ENCODE results near the gene ZNF438. TPM values are rescaled to one million over a fixed set of nuclear protein-coding genes. Genes with fewer than 3 reads are reported as not detected.

Gene ZNF438
- total RNA-seq, 4 donors from 2014 or later, result 2.9 to 9.3 (median 5.9) TPM

GRCh38 chr10:30943451-30943850 is 88.2 kb downstream of the ZNF438 start:
- Histone ChIP-seq H3K27me3 (no peaks in the 10 kb centered on the region), H3K9me3 (no peaks in the 10 kb centered on the region), H3K4me1 (peaks cover 0 to 6% (median 6%) of the 10 kb centered on the region in 3 donors), H3K27ac (no peak overlapping the region), H3K36me3 (no peaks in the 10 kb centered on the region), H3K4me3 (no peak overlapping the region)
- no peak for DNase-seq
- TF ChIP-seq CTCF (IDR thresholded peaks at IDR 0.05), result no peak
- no peak for TF ChIP-seq POLR2A (IDR thresholded peaks at IDR 0.05)
- intact Hi-C loops (cut with DNase I), result no loop called here

GRCh38 chr10:30940256-30940655 is 91.4 kb downstream of the ZNF438 start:
- H3K4me3 ChIP-seq, result no peak overlapping the region
- intact Hi-C loops (cut with DNase I), result no loop called here
- H3K9me3 ChIP-seq, result no peaks in the 10 kb centered on the region
- TF ChIP-seq POLR2A (IDR thresholded peaks at IDR 0.05), result no peak
- TF ChIP-seq CTCF (IDR thresholded peaks at IDR 0.05), result no peak
- H3K4me1 ChIP-seq, result peaks cover 0 to 6% (median 6%) of the 10 kb centered on the region in 3 donors
- DNase-seq, result no peak
- 45% methylated on average over 6 of the region's 6 CpGs for WGBS, 2 donors
- no peaks in the 10 kb centered on the region for H3K27me3 ChIP-seq
- H3K36me3 ChIP-seq, result peaks cover 0 to 18% (median 0%) of the 10 kb centered on the region in 3 donors
- H3K27ac ChIP-seq, result no peak overlapping the region

GRCh38 chr10:30939643-30940251 is 91.9 kb downstream of the ZNF438 start:
- peaks cover 0 to 20% (median 0%) of the 10 kb centered on the region in 3 donors for H3K36me3 ChIP-seq

GRCh38 chr10:30935078-30935477 is 96.6 kb downstream of the ZNF438 start:
- no peak overlapping the region for H3K4me3 ChIP-seq
- peaks cover 0 to 5% (median 4%) of the 10 kb centered on the region in 3 donors for H3K4me1 ChIP-seq
- no peak for DNase-seq
- H3K27me3 ChIP-seq, result no peaks in the 10 kb centered on the region
- peaks cover 0 to 24% (median 0%) of the 10 kb centered on the region in 3 donors for H3K36me3 ChIP-seq
- H3K9me3 ChIP-seq, result no peaks in the 10 kb centered on the region
- TF ChIP-seq CTCF (IDR thresholded peaks at IDR 0.05) (no peak), POLR2A (IDR thresholded peaks at IDR 0.05) (no peak)
- intact Hi-C loops (cut with DNase I), result no loop called here
- H3K27ac ChIP-seq, result no peak overlapping the region
- 75 to 86% methylated on average over 1 of the region's 1 CpG for WGBS, 2 donors

More at GRCh38 chr10:30939643-30940251, 91.9 kb downstream of the ZNF438 start:
- Histone ChIP-seq H3K27me3 (no peaks in the 10 kb centered on the region), H3K4me1 (peaks cover 0 to 6% (median 6%) of the 10 kb centered on the region in 3 donors), H3K4me3 (no peak overlapping the region), H3K27ac (no peak overlapping the region), H3K9me3 (no peaks in the 10 kb centered on the region)
- intact Hi-C loops (cut with DNase I), result no loop called here
- TF ChIP-seq POLR2A (IDR thresholded peaks at IDR 0.05), result no peak
- no peak for TF ChIP-seq CTCF (IDR thresholded peaks at IDR 0.05)
- DNase-seq, result no peak

GRCh38 chr10:30931094-30931493 is 100.6 kb downstream of the ZNF438 start:
- Histone ChIP-seq H3K36me3 (peaks cover 0 to 30% (median 0%) of the 10 kb centered on the region in 3 donors), H3K9me3 (no peaks in the 10 kb centered on the region), H3K27ac (no peak overlapping the region), H3K27me3 (no peaks in the 10 kb centered on the region), H3K4me1 (no peaks in the 10 kb centered on the region), H3K4me3 (no peak overlapping the region)
- intact Hi-C loops (cut with DNase I), result no loop called here
- DNase-seq, result no peak
- TF ChIP-seq CTCF (IDR thresholded peaks at IDR 0.05) (no peak), POLR2A (IDR thresholded peaks at IDR 0.05) (no peak)
